HEK293 (cell line): ENCODE results near the gene BTRC.

ENCODE experiments used
- CTCF ChIA-PET: fragments of 350-600 bp; formaldehyde crosslinking; extraction: SDS; loops from one replicate; lab custom pipeline; 2021; ENCODE audit warnings: antibody characterized with exemption; lab: Yijun Ruan, JAX
- POLR2A ChIA-PET: fragments of 300-600 bp; formaldehyde crosslinking; extraction: SDS; loops from one replicate; lab custom pipeline; 2020; ENCODE audit warnings: antibody characterized with exemption, inconsistent platforms; lab: Yijun Ruan, JAX
- H3K27ac ChIP-seq: fragments of 200-500 bp; sonication (Bioruptor generic); 2 replicates; pipeline ENCODE4 v1.5.1; 2014; ENCODE audit warnings: low read depth, low read length, control low read depth, inconsistent platforms; ENCODE audit errors: extremely low read depth
- H3K36me3 ChIP-seq, 2 experiments: fragments of 200-500 bp in 1 of 2; sonication (Bioruptor generic) in 1 of 2; 1 replicate in 1 of 2; 2 replicates in 1 of 2; pipeline ENCODE4 v1.5.1; 2014 to 2017; ENCODE audit warnings: inconsistent platforms in 2 of 2, low read length in 2 of 2; ENCODE audit not compliant: control insufficient read depth in 2 of 2, insufficient read depth in 1 of 2
- H3K4me1 ChIP-seq: fragments of 200-500 bp; sonication (Bioruptor generic); 2 replicates; pipeline ENCODE4 v1.5.1; 2014; ENCODE audit warnings: mild to moderate bottlenecking, low read length, inconsistent platforms; ENCODE audit not compliant: control insufficient read depth, insufficient read depth
- H3K4me3 ChIP-seq: 2 replicates; pipeline ENCODE4 v1.5.1; 2011; ENCODE audit warnings: low read depth, mild to moderate bottlenecking, control low read depth, low read length, moderate library complexity
- H3K9me3 ChIP-seq: fragments of 200-500 bp; sonication (Bioruptor generic); 2 replicates; pipeline ENCODE4 v1.5.1; 2014; ENCODE audit warnings: low read depth, low read length, inconsistent platforms; ENCODE audit not compliant: control insufficient read depth, insufficient read depth
- BCL11B ChIP-seq: fragments of 450-650 bp; formaldehyde crosslinking; IDR thresholded peaks from 2 replicates; pipeline ENCODE4 v1.5.1; 2016; ENCODE audit warnings: low read depth, missing biosample characterization, missing genetic modification characterization
- MYNN ChIP-seq: fragments of 450-650 bp; formaldehyde crosslinking; IDR thresholded peaks from 2 replicates; pipeline ENCODE4 v1.5.1; 2016; ENCODE audit warnings: missing biosample characterization, missing genetic modification characterization, borderline replicate concordance
- OSR2 ChIP-seq: fragments of 450-650 bp; formaldehyde crosslinking; IDR thresholded peaks from 2 replicates; pipeline ENCODE4 v1.5.1; 2016; ENCODE audit warnings: missing biosample characterization, missing genetic modification characterization
- RBAK ChIP-seq: fragments of 450-650 bp; formaldehyde crosslinking; IDR thresholded peaks from 2 replicates; pipeline ENCODE4 v1.5.1; 2016; ENCODE audit warnings: missing biosample characterization, missing genetic modification characterization
- SALL2 ChIP-seq: fragments of 450-650 bp; formaldehyde crosslinking; IDR thresholded peaks from 2 replicates; pipeline ENCODE4 v1.5.0; 2017; ENCODE audit warnings: missing biosample characterization, mild to moderate bottlenecking, missing genetic modification characterization, borderline replicate concordance
- ZNF112 ChIP-seq: fragments of 450-650 bp; formaldehyde crosslinking; IDR thresholded peaks from 2 replicates; pipeline ENCODE4 v1.5.0; 2017; ENCODE audit warnings: missing biosample characterization, missing genetic modification characterization
- ZNF133 ChIP-seq: fragments of 450-650 bp; formaldehyde crosslinking; IDR thresholded peaks from 2 replicates; pipeline ENCODE4 v1.5.1; 2016; ENCODE audit warnings: missing biosample characterization, missing genetic modification characterization
- ZNF140 ChIP-seq: fragments of 450-650 bp; formaldehyde crosslinking; IDR thresholded peaks from 2 replicates; pipeline ENCODE4 v1.5.1; 2016; ENCODE audit warnings: missing biosample characterization, missing genetic modification characterization
- ZNF214 ChIP-seq: fragments of 450-650 bp; formaldehyde crosslinking; IDR thresholded peaks from 2 replicates; pipeline ENCODE4 v1.5.1; 2017; ENCODE audit warnings: missing biosample characterization, mild to moderate bottlenecking, missing genetic modification characterization, borderline replicate concordance
- ZNF404 ChIP-seq: fragments of 450-650 bp; formaldehyde crosslinking; IDR thresholded peaks from 2 replicates; pipeline ENCODE4 v1.5.1; 2017; ENCODE audit warnings: missing biosample characterization, missing genetic modification characterization
- ZNF510 ChIP-seq: fragments of 450-650 bp; formaldehyde crosslinking; IDR thresholded peaks from 2 replicates; pipeline ENCODE4 v1.5.1; 2018; ENCODE audit warnings: mild to moderate bottlenecking, missing genetic modification characterization, missing biosample characterization; ENCODE audit not compliant: insufficient replicate concordance
- ZNF530 ChIP-seq: fragments of 450-650 bp; formaldehyde crosslinking; IDR thresholded peaks from 2 replicates; pipeline ENCODE4 v1.5.1; 2016; ENCODE audit warnings: low read depth, missing biosample characterization, missing genetic modification characterization
- ZNF560 ChIP-seq: fragments of 450-650 bp; formaldehyde crosslinking; IDR thresholded peaks from 2 replicates; pipeline ENCODE4 v1.5.1; 2017; ENCODE audit warnings: missing biosample characterization, missing genetic modification characterization, borderline replicate concordance
- ZNF571 ChIP-seq: fragments of 450-650 bp; formaldehyde crosslinking; IDR thresholded peaks from 2 replicates; pipeline ENCODE4 v1.5.0; 2017; ENCODE audit warnings: missing biosample characterization, missing genetic modification characterization
- ZNF600 ChIP-seq: fragments of 450-650 bp; formaldehyde crosslinking; IDR thresholded peaks from 2 replicates; pipeline ENCODE4 v1.5.1; 2016; ENCODE audit warnings: missing biosample characterization, missing genetic modification characterization
- ZNF670 ChIP-seq: fragments of 450-650 bp; formaldehyde crosslinking; IDR thresholded peaks from 2 replicates; pipeline ENCODE4 v1.5.1; 2016; ENCODE audit warnings: missing biosample characterization, missing genetic modification characterization, low read depth
- ZNF701 ChIP-seq: fragments of 450-650 bp; formaldehyde crosslinking; IDR thresholded peaks from 2 replicates; pipeline ENCODE4 v1.5.1; 2016; ENCODE audit warnings: missing biosample characterization, missing genetic modification characterization
- ZNF76 ChIP-seq: fragments of 450-650 bp; formaldehyde crosslinking; IDR thresholded peaks from 2 replicates; pipeline ENCODE4; 2016; ENCODE audit warnings: low read depth, missing biosample characterization, missing genetic modification characterization, borderline replicate concordance
- TF ChIP-seq, protein P1 (sequence below): fragments of 450-650 bp; formaldehyde crosslinking; IDR thresholded peaks from 2 replicates; pipeline ENCODE4 v1.5.1; 2016; ENCODE audit warnings: missing biosample characterization, missing genetic modification characterization
- TF ChIP-seq, protein P2 (sequence below): fragments of 450-650 bp; formaldehyde crosslinking; IDR thresholded peaks from 2 replicates; pipeline ENCODE4 v1.5.1; 2016; ENCODE audit warnings: missing biosample characterization, missing genetic modification characterization, low read depth
- TF ChIP-seq, protein P3 (sequence below): fragments of 450-650 bp; formaldehyde crosslinking; IDR thresholded peaks from 2 replicates; pipeline ENCODE4 v1.5.1; 2017; ENCODE audit warnings: missing biosample characterization, missing genetic modification characterization
- TF ChIP-seq, protein P4 (sequence below): fragments of 450-650 bp; formaldehyde crosslinking; IDR thresholded peaks from 2 replicates; pipeline ENCODE4 v1.5.1; 2016; ENCODE audit warnings: missing biosample characterization, missing genetic modification characterization, borderline replicate concordance
- TF ChIP-seq, protein P5 (sequence below): fragments of 450-650 bp; formaldehyde crosslinking; optimal IDR thresholded peaks from 2 replicates; pipeline ENCODE3; 2016; ENCODE audit warnings: missing biosample characterization, mild to moderate bottlenecking, missing genetic modification characterization
- TF ChIP-seq, protein P6 (sequence below): fragments of 450-650 bp; formaldehyde crosslinking; IDR thresholded peaks from 2 replicates; pipeline ENCODE4 v1.5.1; 2016; ENCODE audit warnings: missing biosample characterization, missing genetic modification characterization

Gene BTRC

DNA sequence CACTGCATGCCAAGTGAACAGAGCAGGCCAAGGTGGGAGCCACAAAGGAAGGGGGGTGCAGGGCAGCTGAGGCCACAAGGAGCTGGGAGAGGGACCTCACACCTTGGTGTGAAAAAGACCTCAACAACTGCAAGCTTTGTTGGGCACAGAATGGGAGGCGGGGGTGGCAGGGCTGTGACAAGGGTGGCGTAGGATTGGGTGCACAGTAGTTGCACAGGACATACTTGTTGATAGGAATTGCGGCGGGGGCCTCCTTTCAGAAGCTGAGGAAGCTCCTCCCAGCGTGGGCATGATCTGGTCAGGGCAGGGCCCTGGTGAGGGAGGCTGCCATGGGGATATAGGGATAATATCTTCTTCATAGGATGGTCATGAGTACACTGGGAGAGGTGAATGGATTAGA, 208.3 kb downstream of the BTRC start (continued):
- TF ChIP-seq SALL2 (tag by site-specific recombination) (no peak), ZNF112 (tag by site-specific recombination) (no peak), ZNF670 (tag by site-specific recombination) (no peak), ZNF701 (tag by site-specific recombination) (no peak), ZNF510 (tag by site-specific recombination) (no peak), OSR2 (tag by site-specific recombination) (no peak), ZNF404 (tag by site-specific recombination) (no peak), BCL11B (tag by site-specific recombination) (no peak)
- TF ChIP-seq, protein P1, sequence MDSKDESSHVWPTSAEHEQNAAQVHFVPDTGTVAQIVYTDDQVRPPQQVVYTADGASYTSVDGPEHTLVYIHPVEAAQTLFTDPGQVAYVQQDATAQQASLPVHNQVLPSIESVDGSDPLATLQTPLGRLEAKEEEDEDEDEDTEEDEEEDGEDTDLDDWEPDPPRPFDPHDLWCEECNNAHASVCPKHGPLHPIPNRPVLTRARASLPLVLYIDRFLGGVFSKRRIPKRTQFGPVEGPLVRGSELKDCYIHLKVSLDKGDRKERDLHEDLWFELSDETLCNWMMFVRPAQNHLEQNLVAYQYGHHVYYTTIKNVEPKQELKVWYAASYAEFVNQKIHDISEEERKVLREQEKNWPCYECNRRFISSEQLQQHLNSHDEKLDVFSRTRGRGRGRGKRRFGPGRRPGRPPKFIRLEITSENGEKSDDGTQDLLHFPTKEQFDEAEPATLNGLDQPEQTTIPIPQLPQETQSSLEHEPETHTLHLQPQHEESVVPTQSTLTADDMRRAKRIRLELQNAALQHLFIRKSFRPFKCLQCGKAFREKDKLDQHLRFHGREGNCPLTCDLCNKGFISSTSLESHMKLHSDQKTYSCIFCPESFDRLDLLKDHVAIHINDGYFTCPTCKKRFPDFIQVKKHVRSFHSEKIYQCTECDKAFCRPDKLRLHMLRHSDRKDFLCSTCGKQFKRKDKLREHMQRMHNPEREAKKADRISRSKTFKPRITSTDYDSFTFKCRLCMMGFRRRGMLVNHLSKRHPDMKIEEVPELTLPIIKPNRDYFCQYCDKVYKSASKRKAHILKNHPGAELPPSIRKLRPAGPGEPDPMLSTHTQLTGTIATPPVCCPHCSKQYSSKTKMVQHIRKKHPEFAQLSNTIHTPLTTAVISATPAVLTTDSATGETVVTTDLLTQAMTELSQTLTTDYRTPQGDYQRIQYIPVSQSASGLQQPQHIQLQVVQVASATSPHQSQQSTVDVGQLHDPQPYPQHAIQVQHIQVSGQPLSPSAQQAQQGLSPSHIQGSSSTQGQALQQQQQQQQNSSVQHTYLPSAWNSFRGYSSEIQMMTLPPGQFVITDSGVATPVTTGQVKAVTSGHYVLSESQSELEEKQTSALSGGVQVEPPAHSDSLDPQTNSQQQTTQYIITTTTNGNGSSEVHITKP, result no peak
- TF ChIP-seq, protein P2, sequence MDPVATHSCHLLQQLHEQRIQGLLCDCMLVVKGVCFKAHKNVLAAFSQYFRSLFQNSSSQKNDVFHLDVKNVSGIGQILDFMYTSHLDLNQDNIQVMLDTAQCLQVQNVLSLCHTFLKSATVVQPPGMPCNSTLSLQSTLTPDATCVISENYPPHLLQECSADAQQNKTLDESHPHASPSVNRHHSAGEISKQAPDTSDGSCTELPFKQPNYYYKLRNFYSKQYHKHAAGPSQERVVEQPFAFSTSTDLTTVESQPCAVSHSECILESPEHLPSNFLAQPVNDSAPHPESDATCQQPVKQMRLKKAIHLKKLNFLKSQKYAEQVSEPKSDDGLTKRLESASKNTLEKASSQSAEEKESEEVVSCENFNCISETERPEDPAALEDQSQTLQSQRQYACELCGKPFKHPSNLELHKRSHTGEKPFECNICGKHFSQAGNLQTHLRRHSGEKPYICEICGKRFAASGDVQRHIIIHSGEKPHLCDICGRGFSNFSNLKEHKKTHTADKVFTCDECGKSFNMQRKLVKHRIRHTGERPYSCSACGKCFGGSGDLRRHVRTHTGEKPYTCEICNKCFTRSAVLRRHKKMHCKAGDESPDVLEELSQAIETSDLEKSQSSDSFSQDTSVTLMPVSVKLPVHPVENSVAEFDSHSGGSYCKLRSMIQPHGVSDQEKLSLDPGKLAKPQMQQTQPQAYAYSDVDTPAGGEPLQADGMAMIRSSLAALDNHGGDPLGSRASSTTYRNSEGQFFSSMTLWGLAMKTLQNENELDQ (tag by site-specific recombination), result no peak
- TF ChIP-seq, all 188 proteins: peak for 0

DNA sequence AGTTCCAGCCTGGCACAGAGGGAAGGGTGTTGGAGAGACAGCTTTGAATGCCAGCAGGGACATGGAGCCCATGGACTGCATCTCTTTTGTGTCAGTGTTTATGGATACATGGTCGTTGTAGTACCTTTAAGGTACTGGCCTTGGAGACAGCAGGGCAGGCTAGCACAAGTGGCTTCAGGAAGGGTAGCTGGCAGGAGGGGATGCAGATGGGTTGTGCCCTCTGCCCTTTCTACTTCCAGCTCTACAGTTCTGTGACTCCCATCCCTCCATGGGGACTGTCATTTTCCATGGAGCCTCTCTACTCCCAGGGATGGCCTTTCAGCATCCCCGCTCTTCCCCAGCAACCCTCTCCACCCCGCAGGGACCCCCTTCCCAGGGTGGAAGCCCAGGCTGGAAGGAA, 209.0 kb downstream of the BTRC start:
- no peak overlapping the region for H3K4me3 ChIP-seq
- no peaks in the 10 kb centered on the region for H3K36me3 ChIP-seq
- TF ChIP-seq RBAK (tag by site-specific recombination), result no peak
- TF ChIP-seq, protein P3, sequence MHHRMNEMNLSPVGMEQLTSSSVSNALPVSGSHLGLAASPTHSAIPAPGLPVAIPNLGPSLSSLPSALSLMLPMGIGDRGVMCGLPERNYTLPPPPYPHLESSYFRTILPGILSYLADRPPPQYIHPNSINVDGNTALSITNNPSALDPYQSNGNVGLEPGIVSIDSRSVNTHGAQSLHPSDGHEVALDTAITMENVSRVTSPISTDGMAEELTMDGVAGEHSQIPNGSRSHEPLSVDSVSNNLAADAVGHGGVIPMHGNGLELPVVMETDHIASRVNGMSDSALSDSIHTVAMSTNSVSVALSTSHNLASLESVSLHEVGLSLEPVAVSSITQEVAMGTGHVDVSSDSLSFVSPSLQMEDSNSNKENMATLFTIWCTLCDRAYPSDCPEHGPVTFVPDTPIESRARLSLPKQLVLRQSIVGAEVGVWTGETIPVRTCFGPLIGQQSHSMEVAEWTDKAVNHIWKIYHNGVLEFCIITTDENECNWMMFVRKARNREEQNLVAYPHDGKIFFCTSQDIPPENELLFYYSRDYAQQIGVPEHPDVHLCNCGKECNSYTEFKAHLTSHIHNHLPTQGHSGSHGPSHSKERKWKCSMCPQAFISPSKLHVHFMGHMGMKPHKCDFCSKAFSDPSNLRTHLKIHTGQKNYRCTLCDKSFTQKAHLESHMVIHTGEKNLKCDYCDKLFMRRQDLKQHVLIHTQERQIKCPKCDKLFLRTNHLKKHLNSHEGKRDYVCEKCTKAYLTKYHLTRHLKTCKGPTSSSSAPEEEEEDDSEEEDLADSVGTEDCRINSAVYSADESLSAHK (tag by site-specific recombination), result no peak
- no peak for TF ChIP-seq ZNF140 (tag by site-specific recombination)
- TF ChIP-seq ZNF571, result no peak
- no peak for TF ChIP-seq ZNF530 (tag by site-specific recombination)
- TF ChIP-seq ZNF214 (tag by site-specific recombination), result no peak
- TF ChIP-seq ZNF600 (tag by site-specific recombination), result no peak
- no peak for TF ChIP-seq ZNF560 (tag by site-specific recombination)
- no peak for TF ChIP-seq MYNN (tag by site-specific recombination)
- TF ChIP-seq, protein P4, sequence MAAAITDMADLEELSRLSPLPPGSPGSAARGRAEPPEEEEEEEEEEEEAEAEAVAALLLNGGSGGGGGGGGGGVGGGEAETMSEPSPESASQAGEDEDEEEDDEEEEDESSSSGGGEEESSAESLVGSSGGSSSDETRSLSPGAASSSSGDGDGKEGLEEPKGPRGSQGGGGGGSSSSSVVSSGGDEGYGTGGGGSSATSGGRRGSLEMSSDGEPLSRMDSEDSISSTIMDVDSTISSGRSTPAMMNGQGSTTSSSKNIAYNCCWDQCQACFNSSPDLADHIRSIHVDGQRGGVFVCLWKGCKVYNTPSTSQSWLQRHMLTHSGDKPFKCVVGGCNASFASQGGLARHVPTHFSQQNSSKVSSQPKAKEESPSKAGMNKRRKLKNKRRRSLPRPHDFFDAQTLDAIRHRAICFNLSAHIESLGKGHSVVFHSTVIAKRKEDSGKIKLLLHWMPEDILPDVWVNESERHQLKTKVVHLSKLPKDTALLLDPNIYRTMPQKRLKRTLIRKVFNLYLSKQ, result no peak
- TF ChIP-seq, protein P5, sequence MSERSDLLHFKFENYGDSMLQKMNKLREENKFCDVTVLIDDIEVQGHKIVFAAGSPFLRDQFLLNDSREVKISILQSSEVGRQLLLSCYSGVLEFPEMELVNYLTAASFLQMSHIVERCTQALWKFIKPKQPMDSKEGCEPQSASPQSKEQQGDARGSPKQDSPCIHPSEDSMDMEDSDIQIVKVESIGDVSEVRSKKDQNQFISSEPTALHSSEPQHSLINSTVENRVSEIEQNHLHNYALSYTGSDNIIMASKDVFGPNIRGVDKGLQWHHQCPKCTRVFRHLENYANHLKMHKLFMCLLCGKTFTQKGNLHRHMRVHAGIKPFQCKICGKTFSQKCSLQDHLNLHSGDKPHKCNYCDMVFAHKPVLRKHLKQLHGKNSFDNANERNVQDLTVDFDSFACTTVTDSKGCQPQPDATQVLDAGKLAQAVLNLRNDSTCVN (tag by site-specific recombination), result no peak
- TF ChIP-seq, protein P6, sequence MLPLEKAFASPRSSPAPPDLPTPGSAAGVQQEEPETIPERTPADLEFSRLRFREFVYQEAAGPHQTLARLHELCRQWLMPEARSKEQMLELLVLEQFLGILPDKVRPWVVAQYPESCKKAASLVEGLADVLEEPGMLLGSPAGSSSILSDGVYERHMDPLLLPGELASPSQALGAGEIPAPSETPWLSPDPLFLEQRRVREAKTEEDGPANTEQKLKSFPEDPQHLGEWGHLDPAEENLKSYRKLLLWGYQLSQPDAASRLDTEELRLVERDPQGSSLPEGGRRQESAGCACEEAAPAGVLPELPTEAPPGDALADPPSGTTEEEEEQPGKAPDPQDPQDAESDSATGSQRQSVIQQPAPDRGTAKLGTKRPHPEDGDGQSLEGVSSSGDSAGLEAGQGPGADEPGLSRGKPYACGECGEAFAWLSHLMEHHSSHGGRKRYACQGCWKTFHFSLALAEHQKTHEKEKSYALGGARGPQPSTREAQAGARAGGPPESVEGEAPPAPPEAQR (tag by site-specific recombination), result no peak
- no peak for TF ChIP-seq ZNF76 (tag by site-specific recombination)
- no peak for TF ChIP-seq ZNF133 (tag by site-specific recombination)
- no peak overlapping the region for H3K27ac ChIP-seq
- POLR2A ChIA-PET, result no interaction called here
- no peaks in the 10 kb centered on the region for H3K4me1 ChIP-seq
- CTCF ChIA-PET, result interaction anchor here (0.6 to 1.7 kb wide), 3 partner anchors 8 to 349 kb away, joined by 3 to 10 read pairs (median 5); no protein-coding TSS in a partner anchor
- H3K9me3 ChIP-seq, result no peaks in the 10 kb centered on the region
